Karpas-422 (cell line): Measurements from ENCODE around the gene CD300LB. TPM values are rescaled to one million over a fixed set of nuclear protein-coding genes. Genes with fewer than 3 reads are reported as not detected.

Experiments used
- DNase-seq: peaks from one replicate; pipeline ENCODE4 v3.0.0-alpha.2; 2015
- H2AFZ ChIP-seq: fragments of 200-600 bp; sonication (generic); 2 replicates; pipeline ENCODE4 v1.6.1; 2014; ENCODE audit warnings: antibody characterized with exemption, low read length, mixed read lengths
- H3K27ac ChIP-seq: fragments of 200-600 bp; sonication (generic); 2 replicates; pipeline ENCODE4 v1.5.1; 2014; ENCODE audit warnings: mild to moderate bottlenecking, low read length, moderate library complexity
- H3K27me3 ChIP-seq: fragments of 200-600 bp; sonication (generic); 2 replicates; pipeline ENCODE4 v1.6.1; 2014; ENCODE audit warnings: low read length, mixed read lengths
- H3K36me3 ChIP-seq: fragments of 200-600 bp; sonication (generic); 2 replicates; pipeline ENCODE4 v1.6.1; 2014; ENCODE audit warnings: low read length, mixed read lengths; ENCODE audit not compliant: insufficient read depth
- H3K4me1 ChIP-seq: fragments of 200-600 bp; sonication (generic); 2 replicates; pipeline ENCODE4 v1.6.1; 2014; ENCODE audit warnings: mild to moderate bottlenecking, low read length, mixed read lengths
- H3K4me2 ChIP-seq: fragments of 200-600 bp; sonication (generic); 2 replicates; pipeline ENCODE4 v1.6.1; 2014; ENCODE audit warnings: low read length, low read depth, mild to moderate bottlenecking; ENCODE audit not compliant: poor library complexity, severe bottlenecking
- H3K4me3 ChIP-seq: fragments of 200-600 bp; sonication (generic); 2 replicates; pipeline ENCODE4 v1.5.1; 2014; ENCODE audit warnings: mild to moderate bottlenecking, antibody characterized with exemption, low read length, mixed read lengths
- H3K79me2 ChIP-seq: fragments of 200-600 bp; sonication (generic); 2 replicates; pipeline ENCODE4 v1.6.1; 2014; ENCODE audit warnings: mild to moderate bottlenecking, low read length, mixed read lengths
- H3K9ac ChIP-seq: fragments of 200-600 bp; sonication (generic); 2 replicates; pipeline ENCODE4 v1.6.0; 2014; ENCODE audit warnings: low read length
- H3K9me2 ChIP-seq: fragments of 200-600 bp; sonication (generic), shearing (Covaris generic); replicated peaks from 2 replicates; pipeline ENCODE4 v1.6.0; 2014; ENCODE audit warnings: mild to moderate bottlenecking, low read length, moderate library complexity; ENCODE audit not compliant: insufficient read depth
- H3K9me3 ChIP-seq: fragments of 300-700, 200-600 bp; sonication (generic); 2 replicates; pipeline ENCODE4 v1.6.1; 2014; ENCODE audit warnings: low read length, mixed read lengths
- H4K20me1 ChIP-seq: fragments of 200-600 bp; sonication (generic); 2 replicates; pipeline ENCODE4 v1.6.1; 2014; ENCODE audit warnings: mild to moderate bottlenecking, antibody characterized with exemption, low read length, low read depth; ENCODE audit not compliant: insufficient read depth
- total RNA-seq: library from RNA; depleted of rRNA; stranded (reverse); fragments of >200 nt; shearing (Covaris generic); gene quantifications from 2 replicates; pipeline ENCODE4 v1.2.3, GENCODE V29; 2014; ENCODE audit warnings: low replicate concordance

The CD300LB gene
- total RNA-seq, 1 experiment from 2014 or later, result not detected

DNA sequence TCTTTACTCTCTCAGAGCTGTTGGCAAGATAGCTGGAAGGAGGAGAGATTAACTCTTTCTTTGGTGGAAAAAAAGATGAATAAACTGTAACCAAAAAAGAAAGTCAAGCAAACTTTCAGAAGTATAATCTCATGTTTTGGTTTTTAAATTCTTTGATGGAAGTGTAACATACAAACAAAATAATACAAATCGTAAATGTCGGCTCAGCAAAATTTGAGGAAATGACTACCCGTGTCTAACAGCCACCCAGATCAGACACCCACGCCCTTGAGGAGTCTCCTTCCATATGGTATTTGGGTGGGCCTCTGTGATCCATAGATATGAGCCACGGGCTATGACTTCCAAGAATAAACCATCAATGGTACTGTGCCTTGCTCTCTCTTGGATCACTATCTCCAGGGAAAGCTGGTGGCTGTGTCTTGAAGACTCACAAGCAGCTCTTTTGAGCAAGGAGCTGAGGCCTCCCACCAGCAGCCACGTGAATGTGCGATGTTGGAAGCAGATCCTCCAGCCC, 24.2 kb upstream of the CD300LB start:
- DNase-seq, result no peak
- Histone ChIP-seq H3K27ac (no peak overlapping the region), H3K36me3 (no peaks in the 10 kb centered on the region), H3K4me1 (no peaks in the 10 kb centered on the region), H3K79me2 (no peaks in the 10 kb centered on the region), H3K9me3 (no peaks in the 10 kb centered on the region), H3K9ac (no peak overlapping the region), H3K27me3 (no peaks in the 10 kb centered on the region), H3K4me3 (no peak overlapping the region), H3K9me2 (no peaks in the 10 kb centered on the region), H3K4me2 (no peak overlapping the region), H2AFZ (no peak overlapping the region), H4K20me1 (no peaks in the 10 kb centered on the region)

GRCh38 chr17:74554909-74555308, 23.6 kb upstream of the CD300LB start:
- Histone ChIP-seq H3K9me2 (no peaks in the 10 kb centered on the region), H3K27me3 (no peaks in the 10 kb centered on the region), H3K9me3 (no peaks in the 10 kb centered on the region), H3K79me2 (no peaks in the 10 kb centered on the region), H3K4me2 (no peak overlapping the region), H3K9ac (no peak overlapping the region), H2AFZ (no peak overlapping the region), H3K27ac (no peak overlapping the region), H3K4me3 (no peak overlapping the region), H3K36me3 (no peaks in the 10 kb centered on the region), H4K20me1 (no peaks in the 10 kb centered on the region), H3K4me1 (no peaks in the 10 kb centered on the region)
- DNase-seq, result no peak

DNA sequence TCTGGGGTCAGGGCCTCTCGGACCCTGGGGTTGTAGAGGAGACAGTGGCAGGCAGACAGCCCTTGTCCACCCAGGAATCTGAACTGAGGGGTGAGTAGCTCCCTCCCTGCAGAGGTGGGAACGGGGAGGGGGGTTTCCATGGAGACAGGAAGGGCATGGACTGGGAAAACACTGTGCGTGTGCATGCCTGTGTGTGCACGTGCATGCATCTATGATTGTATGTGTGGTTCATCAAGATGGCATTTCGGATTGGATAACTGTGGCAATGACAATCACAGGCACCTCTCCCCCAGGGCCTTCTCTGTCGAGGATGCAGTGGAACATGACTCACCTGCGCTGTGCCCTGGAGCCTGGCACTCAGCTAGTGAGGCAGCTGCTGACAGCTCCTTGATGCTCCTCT, 20.8 kb upstream of the CD300LB start:
- DNase-seq, result no peak
- Histone ChIP-seq H3K27me3 (no peaks in the 10 kb centered on the region), H2AFZ (no peak overlapping the region), H3K9me2 (no peaks in the 10 kb centered on the region), H3K9me3 (no peaks in the 10 kb centered on the region), H3K79me2 (no peaks in the 10 kb centered on the region), H3K9ac (no peak overlapping the region), H3K27ac (no peak overlapping the region), H3K4me1 (no peaks in the 10 kb centered on the region), H3K4me2 (no peak overlapping the region), H3K36me3 (no peaks in the 10 kb centered on the region), H3K4me3 (no peak overlapping the region), H4K20me1 (no peaks in the 10 kb centered on the region)

DNA sequence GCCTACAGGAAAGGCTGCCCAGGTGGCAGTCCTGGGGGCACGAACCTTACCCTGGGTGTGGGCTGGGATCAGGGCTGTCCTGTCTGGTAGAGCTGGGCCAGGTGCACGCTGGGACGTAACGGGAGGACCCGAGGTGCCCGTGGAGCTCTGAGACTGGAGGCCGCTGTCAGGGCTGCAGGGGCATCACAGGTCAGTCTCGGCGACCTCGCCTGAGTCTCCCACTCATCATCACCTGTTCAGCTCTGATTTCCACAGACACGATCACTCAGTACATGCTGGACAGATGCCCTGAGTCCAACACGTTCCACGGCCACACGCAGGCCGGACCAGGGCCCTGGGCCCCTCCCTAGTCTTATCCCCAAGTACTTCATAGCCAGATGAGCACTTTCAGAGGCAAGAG, 19.3 kb upstream of the CD300LB start:
- no peaks in the 10 kb centered on the region for H3K4me1 ChIP-seq
- no peaks in the 10 kb centered on the region for H3K9me2 ChIP-seq
- H3K4me3 ChIP-seq, result no peak overlapping the region
- no peak overlapping the region for H3K4me2 ChIP-seq
- H3K27ac ChIP-seq, result no peak overlapping the region
- no peak overlapping the region for H2AFZ ChIP-seq
- H3K79me2 ChIP-seq, result no peaks in the 10 kb centered on the region
- no peaks in the 10 kb centered on the region for H3K36me3 ChIP-seq
- no peak for DNase-seq
- no peaks in the 10 kb centered on the region for H3K27me3 ChIP-seq
- H3K9ac ChIP-seq, result no peak overlapping the region
- no peaks in the 10 kb centered on the region for H4K20me1 ChIP-seq
- H3K9me3 ChIP-seq, result no peaks in the 10 kb centered on the region

- no peak overlapping the region for H3K4me3 ChIP-seq
- no peak overlapping the region for H3K9ac ChIP-seq
- H3K27ac ChIP-seq, result no peak overlapping the region
- no peaks in the 10 kb centered on the region for H3K9me2 ChIP-seq
- no peak overlapping the region for H2AFZ ChIP-seq
- H3K36me3 ChIP-seq, result no peaks in the 10 kb centered on the region
- H3K4me2 ChIP-seq, result no peak overlapping the region
- no peaks in the 10 kb centered on the region for H3K27me3 ChIP-seq
- no peak for DNase-seq
- H4K20me1 ChIP-seq, result no peaks in the 10 kb centered on the region
- H3K4me1 ChIP-seq, result no peaks in the 10 kb centered on the region
- H3K79me2 ChIP-seq, result no peaks in the 10 kb centered on the region
- H3K9me3 ChIP-seq, result no peaks in the 10 kb centered on the region
These were observed 18.1 kb upstream of the CD300LB start for GRCh38 chr17:74549343-74549742.

GRCh38 chr17:74547736-74548135, 16.5 kb upstream of the CD300LB start:
- no peaks in the 10 kb centered on the region for H3K9me2 ChIP-seq
- no peaks in the 10 kb centered on the region for H3K4me1 ChIP-seq
- H3K9me3 ChIP-seq, result no peaks in the 10 kb centered on the region
- H3K27ac ChIP-seq, result no peak overlapping the region
- no peak overlapping the region for H2AFZ ChIP-seq
- no peak overlapping the region for H3K9ac ChIP-seq
- H3K36me3 ChIP-seq, result no peaks in the 10 kb centered on the region
- no peak overlapping the region for H3K4me2 ChIP-seq
- no peaks in the 10 kb centered on the region for H3K79me2 ChIP-seq
- no peaks in the 10 kb centered on the region for H3K27me3 ChIP-seq
- H4K20me1 ChIP-seq, result no peaks in the 10 kb centered on the region
- no peak for DNase-seq
- no peak overlapping the region for H3K4me3 ChIP-seq

- Histone ChIP-seq H3K9ac (no peak overlapping the region), H3K79me2 (no peaks in the 10 kb centered on the region), H3K27ac (no peak overlapping the region), H3K9me2 (no peaks in the 10 kb centered on the region), H3K4me2 (no peak overlapping the region), H3K4me3 (no peak overlapping the region), H3K9me3 (no peaks in the 10 kb centered on the region), H4K20me1 (no peaks in the 10 kb centered on the region), H3K4me1 (no peaks in the 10 kb centered on the region), H3K36me3 (no peaks in the 10 kb centered on the region), H2AFZ (no peak overlapping the region), H3K27me3 (no peaks in the 10 kb centered on the region)
- DNase-seq, result no peak
These were observed 16.0 kb upstream of the CD300LB start for GRCh38 chr17:74547264-74547663.

DNA sequence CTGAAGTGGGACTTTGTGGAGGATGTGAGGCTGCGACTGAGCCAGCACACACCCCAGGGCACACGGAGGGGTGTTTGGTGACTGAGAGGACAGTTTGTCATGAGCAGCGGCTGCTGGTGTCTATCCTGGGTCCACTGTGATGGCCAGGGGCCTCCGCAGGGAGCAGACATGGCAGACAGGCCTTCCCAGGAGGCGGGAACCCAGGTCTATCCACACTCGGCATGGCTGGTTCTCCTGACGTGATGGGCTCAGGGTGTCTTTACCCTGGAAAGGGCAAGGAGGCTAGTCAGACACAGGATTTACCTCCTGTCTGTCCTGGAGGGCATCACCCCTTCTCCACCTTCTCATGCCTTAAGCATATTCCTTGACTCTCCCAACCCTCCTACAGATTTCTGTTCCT, 15.3 kb upstream of the CD300LB start:
- Histone ChIP-seq H2AFZ (no peak overlapping the region), H3K4me2 (no peak overlapping the region), H3K9me3 (no peaks in the 10 kb centered on the region), H3K27me3 (no peaks in the 10 kb centered on the region), H3K9me2 (no peaks in the 10 kb centered on the region), H3K79me2 (no peaks in the 10 kb centered on the region), H3K27ac (no peak overlapping the region), H4K20me1 (no peaks in the 10 kb centered on the region), H3K4me1 (no peaks in the 10 kb centered on the region), H3K4me3 (no peak overlapping the region), H3K9ac (no peak overlapping the region), H3K36me3 (no peaks in the 10 kb centered on the region)
- DNase-seq, result no peak

- no peak within 1 kb of the TSS for H2AFZ ChIP-seq
- H3K4me1 ChIP-seq, result no peaks in the 10 kb centered on the region
- no peak within 1 kb of the TSS for H3K4me2 ChIP-seq
- H3K4me3 ChIP-seq, result no peak within 1 kb of the TSS
- no peaks in the 10 kb centered on the region for H3K27me3 ChIP-seq
- H3K27ac ChIP-seq, result no peak within 1 kb of the TSS
- DNase-seq, result no peak
- H3K9ac ChIP-seq, result no peak within 1 kb of the TSS
- H3K36me3 ChIP-seq, result no peaks in the 10 kb centered on the region
- no peaks in the 10 kb centered on the region for H3K9me3 ChIP-seq
- H4K20me1 ChIP-seq, result no peaks in the 10 kb centered on the region
- no peaks in the 10 kb centered on the region for H3K79me2 ChIP-seq
- H3K9me2 ChIP-seq, result no peaks in the 10 kb centered on the region
These were observed 14.6 kb upstream of the CD300LB start, which contains the start of gene CD300C for GRCh38 chr17:74545843-74546230. TSS of gene CD300C (minus strand) at chr17:74546115. CDS start at chr17:74545782, 333 bp downstream.
